ENCODE results near the gene NPHP4.

NPHP4 gene

DNA sequence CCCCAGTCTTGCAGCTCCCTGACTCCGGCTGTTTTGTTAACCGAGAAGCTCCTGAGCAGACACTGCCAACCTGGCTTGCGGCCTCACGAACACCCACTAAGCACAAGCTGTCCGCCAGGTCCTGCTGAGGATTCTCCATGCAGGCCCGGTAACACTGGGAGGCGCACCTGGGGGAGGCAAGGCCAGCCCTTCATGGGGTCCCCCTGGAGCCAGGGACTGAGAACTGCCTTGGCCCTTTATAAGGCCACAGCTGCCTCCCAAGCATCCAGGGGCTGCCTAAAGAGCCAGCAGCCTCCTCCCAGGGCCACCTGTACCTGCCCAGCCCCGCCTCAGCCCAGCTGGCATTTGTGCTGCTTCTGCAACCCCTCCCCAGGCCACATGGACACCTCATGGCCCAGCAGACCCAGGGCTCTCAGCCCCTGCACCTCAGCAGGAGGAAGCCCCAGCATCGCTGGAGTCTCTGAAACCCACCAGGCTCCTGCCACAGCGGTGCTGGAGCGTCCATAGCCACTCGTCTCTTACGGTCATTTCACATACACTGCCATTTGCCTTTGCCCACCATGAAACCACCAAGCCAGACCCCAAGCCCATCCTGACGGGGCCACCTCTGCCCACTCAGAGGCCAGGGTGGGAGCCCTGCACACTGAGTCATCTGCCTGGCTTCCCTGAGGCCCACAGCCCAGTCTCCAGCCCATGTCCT is 82.5 kb downstream of the NPHP4 start:
- Histone ChIP-seq H3K36me3 (ENCODE audit: control insufficient read depth, low read length) (no peaks in the 10 kb centered on the region), H3K79me2 (ENCODE audit: control insufficient read depth, low read length) (no peaks in the 10 kb centered on the region), H3K27ac (ENCODE audit: low read depth, low read length) (no peak overlapping the region), H3K4me1 (ENCODE audit: control insufficient read depth, low read length) (no peaks in the 10 kb centered on the region), H3K9me3 (ENCODE audit: control insufficient read depth, insufficient read depth, low read length) (no peaks in the 10 kb centered on the region), H3K4me3 (ENCODE audit: low read length) (no peak overlapping the region), H3K27me3 (ENCODE audit: control insufficient read depth, low read length) (no peaks in the 10 kb centered on the region), H3F3A (ENCODE audit: control insufficient read depth, insufficient read depth) (no peaks in the 10 kb centered on the region), H4K20me1 (ENCODE audit: control insufficient read depth, insufficient read depth, low read depth, low read length) (no peaks in the 10 kb centered on the region), H3K4me2 (ENCODE audit: low read length) (no peak overlapping the region), H3K9me2 (replicated peaks; ENCODE audit: control insufficient read depth, low read length) (no peaks in the 10 kb centered on the region)
- TF ChIP-seq, protein P1, sequence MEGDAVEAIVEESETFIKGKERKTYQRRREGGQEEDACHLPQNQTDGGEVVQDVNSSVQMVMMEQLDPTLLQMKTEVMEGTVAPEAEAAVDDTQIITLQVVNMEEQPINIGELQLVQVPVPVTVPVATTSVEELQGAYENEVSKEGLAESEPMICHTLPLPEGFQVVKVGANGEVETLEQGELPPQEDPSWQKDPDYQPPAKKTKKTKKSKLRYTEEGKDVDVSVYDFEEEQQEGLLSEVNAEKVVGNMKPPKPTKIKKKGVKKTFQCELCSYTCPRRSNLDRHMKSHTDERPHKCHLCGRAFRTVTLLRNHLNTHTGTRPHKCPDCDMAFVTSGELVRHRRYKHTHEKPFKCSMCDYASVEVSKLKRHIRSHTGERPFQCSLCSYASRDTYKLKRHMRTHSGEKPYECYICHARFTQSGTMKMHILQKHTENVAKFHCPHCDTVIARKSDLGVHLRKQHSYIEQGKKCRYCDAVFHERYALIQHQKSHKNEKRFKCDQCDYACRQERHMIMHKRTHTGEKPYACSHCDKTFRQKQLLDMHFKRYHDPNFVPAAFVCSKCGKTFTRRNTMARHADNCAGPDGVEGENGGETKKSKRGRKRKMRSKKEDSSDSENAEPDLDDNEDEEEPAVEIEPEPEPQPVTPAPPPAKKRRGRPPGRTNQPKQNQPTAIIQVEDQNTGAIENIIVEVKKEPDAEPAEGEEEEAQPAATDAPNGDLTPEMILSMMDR (IDR thresholded peaks at IDR 0.05; ENCODE audit: low read depth, low read length, poor library complexity, severe bottlenecking), result no peak
- TF ChIP-seq EZH2phosphoT487 (IDR thresholded peaks at IDR 0.05; ENCODE audit: borderline replicate concordance, low read length), result no peak

DNA sequence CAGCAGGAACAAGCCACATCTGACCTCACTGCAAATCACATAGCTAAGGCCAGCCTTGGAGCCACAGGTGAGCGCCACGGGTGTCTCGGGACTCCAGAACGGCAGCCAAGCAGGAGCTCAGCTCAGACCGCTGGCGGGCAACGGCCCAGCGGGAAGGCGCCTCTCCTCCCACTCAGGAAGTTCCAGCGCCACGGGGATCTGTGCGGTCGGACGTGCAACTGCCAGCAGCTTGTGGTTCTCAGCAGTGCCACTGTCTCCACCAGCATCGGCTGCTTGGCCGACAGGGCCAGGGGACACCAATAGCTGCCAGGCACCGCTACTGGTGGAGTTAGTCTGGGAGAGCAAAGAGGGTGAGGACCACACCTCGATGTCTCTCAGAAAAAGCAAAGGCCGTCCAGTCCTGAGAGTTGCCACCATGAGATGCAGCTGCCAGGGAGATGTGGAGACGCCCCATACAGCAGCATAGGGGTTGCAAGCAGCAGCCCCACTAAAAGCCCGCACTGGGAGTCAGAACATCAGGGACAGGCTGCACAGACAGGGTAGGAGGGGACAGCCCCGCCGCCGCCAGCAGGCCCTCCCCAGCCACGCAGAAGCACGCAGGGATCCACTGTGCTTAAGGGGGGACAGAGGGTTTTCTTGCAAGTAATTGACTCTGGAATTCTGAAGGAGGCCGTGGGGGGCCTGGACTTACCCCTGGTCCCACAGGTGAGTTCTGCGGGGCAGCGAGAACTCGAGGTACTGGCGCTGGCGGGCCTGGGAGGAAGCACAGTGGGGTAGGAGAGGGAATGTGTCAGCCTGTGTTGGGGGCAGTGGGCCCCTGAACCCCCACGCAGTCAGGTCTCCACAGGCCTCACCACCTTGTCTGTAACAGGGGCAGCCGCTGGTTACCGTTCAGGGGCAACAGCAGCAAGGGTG is 83.5 kb downstream of the NPHP4 start:
- Histone ChIP-seq H3K9me2 (replicated peaks; ENCODE audit: control insufficient read depth, low read length) (no peaks in the 10 kb centered on the region), H3K79me2 (ENCODE audit: control insufficient read depth, low read length) (no peaks in the 10 kb centered on the region), H3K4me2 (ENCODE audit: low read length) (no peak overlapping the region), H4K20me1 (ENCODE audit: control insufficient read depth, insufficient read depth, low read depth, low read length) (no peaks in the 10 kb centered on the region), H3K27ac (ENCODE audit: low read depth, low read length) (no peak overlapping the region), H3K27me3 (ENCODE audit: control insufficient read depth, low read length) (no peaks in the 10 kb centered on the region), H3F3A (ENCODE audit: control insufficient read depth, insufficient read depth) (no peaks in the 10 kb centered on the region), H3K9me3 (ENCODE audit: control insufficient read depth, insufficient read depth, low read length) (no peaks in the 10 kb centered on the region), H3K36me3 (ENCODE audit: control insufficient read depth, low read length) (no peaks in the 10 kb centered on the region), H3K4me1 (ENCODE audit: control insufficient read depth, low read length) (no peaks in the 10 kb centered on the region), H3K4me3 (ENCODE audit: low read length) (no peak overlapping the region)
- TF ChIP-seq, protein P1 (IDR thresholded peaks at IDR 0.05; ENCODE audit: low read depth, low read length, poor library complexity, severe bottlenecking), result no peak
- no peak for TF ChIP-seq EZH2phosphoT487 (IDR thresholded peaks at IDR 0.05; ENCODE audit: borderline replicate concordance, low read length)

- no peak overlapping the region for H3K4me2 ChIP-seq (ENCODE audit: low read length)
- H3K36me3 ChIP-seq (ENCODE audit: control insufficient read depth, low read length), result no peaks in the 10 kb centered on the region
- no peaks in the 10 kb centered on the region for H3K79me2 ChIP-seq (ENCODE audit: control insufficient read depth, low read length)
- no peaks in the 10 kb centered on the region for H3K9me2 ChIP-seq (replicated peaks; ENCODE audit: control insufficient read depth, low read length)
- H3K27me3 ChIP-seq (ENCODE audit: control insufficient read depth, low read length), result no peaks in the 10 kb centered on the region
- H3K27ac ChIP-seq (ENCODE audit: low read depth, low read length), result no peak overlapping the region
- H3F3A ChIP-seq (ENCODE audit: control insufficient read depth, insufficient read depth), result no peaks in the 10 kb centered on the region
- no peak for TF ChIP-seq EZH2phosphoT487 (IDR thresholded peaks at IDR 0.05; ENCODE audit: borderline replicate concordance, low read length)
- TF ChIP-seq, protein P1 (IDR thresholded peaks at IDR 0.05; ENCODE audit: low read depth, low read length, poor library complexity, severe bottlenecking), result no peak
- no peak overlapping the region for H3K4me3 ChIP-seq (ENCODE audit: low read length)
- no peaks in the 10 kb centered on the region for H4K20me1 ChIP-seq (ENCODE audit: control insufficient read depth, insufficient read depth, low read depth, low read length)
- no peaks in the 10 kb centered on the region for H3K9me3 ChIP-seq (ENCODE audit: control insufficient read depth, insufficient read depth, low read length)
- H3K4me1 ChIP-seq (ENCODE audit: control insufficient read depth, low read length), result no peaks in the 10 kb centered on the region
These were observed 84.3 kb downstream of the NPHP4 start for GRCh38 chr1:5907966-5908365.
